ENCODE results near the gene EME2.
A peak's percentile ranks its signal among the peaks of the same experiment; 100 is the strongest.

Gene EME2

GRCh38 chr16:1767116-1767994 lies 5.3 kb upstream of the EME2 start:
- no peak for DNase-seq

GRCh38 chr16:1768061-1768766 lies 4.4 kb upstream of the EME2 start:
- DNase-seq, result no peak

GRCh38 chr16:1768767-1769401 lies 3.7 kb upstream of the EME2 start:
- DNase-seq, result no peak

GRCh38 chr16:1769402-1770300 lies 3.0 kb upstream of the EME2 start:
- DNase-seq, result no peak

- DNase-seq, result peak; percentile 33 to 59
Observed at GRCh38 chr16:1770328-1771187, 2.1 kb upstream of the EME2 start.

GRCh38 chr16:1771188-1771863 lies 1.3 kb upstream of the EME2 start, which contains the start of gene NME3:
Gene NME3 (minus strand): TSS chr16:1771543. CDS start chr16:1771534, 9 bp downstream.
- DNase-seq, result peak; percentile 64 to 76

GRCh38 chr16:1771864-1772361 lies 697 bp upstream of the EME2 start:
- no peak for DNase-seq

DNA sequence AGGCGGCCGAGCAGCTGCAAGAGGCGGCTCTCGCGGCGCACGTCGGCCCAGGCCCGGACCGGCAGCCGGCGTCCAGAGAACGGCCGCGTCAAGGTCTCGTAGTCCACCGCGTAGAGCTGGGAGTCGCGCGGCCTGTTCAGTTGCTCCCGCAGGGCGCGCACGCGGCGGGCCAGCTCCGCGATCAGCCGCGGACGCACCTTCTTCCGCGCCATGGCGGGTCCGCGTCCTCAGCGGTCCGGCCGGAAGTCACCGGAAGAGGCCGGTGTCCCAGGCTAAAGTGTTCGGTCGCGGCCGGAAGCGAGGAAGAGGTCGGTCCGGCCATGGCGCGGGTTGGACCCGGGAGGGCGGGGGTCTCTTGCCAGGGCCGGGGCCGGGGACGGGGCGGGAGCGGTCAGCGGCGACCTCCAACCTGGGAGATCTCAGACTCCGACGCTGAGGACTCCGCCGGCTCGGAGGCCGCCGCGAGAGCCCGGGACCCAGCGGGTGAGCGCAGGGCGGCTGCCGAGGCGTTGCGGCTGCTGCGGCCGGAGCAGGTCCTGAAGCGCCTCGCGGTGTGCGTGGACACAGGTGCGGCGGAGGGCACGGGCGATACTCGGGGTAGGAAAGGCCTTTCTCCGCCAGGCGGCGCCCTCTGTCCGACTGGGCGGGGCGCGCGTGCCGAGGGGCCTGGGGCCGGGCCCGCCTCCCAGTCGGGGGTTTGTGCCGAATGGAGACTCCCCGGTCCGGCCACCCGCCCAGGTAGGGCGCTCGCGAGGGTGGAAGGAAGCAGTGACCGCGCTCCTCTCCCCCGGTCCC lies 495 bp downstream of the EME2 start, which contains the start of gene MRPS34:
TSS of gene MRPS34 (minus strand) at position 227 of the 795 bp plus-strand sequence. CDS start at position 212, 15 bp downstream.
- DNase-seq, result peak; percentile 79 to 84

GRCh38 chr16:1773703-1774447 lies 1.3 kb downstream of the EME2 start:
- DNase-seq, result no peak

DNA sequence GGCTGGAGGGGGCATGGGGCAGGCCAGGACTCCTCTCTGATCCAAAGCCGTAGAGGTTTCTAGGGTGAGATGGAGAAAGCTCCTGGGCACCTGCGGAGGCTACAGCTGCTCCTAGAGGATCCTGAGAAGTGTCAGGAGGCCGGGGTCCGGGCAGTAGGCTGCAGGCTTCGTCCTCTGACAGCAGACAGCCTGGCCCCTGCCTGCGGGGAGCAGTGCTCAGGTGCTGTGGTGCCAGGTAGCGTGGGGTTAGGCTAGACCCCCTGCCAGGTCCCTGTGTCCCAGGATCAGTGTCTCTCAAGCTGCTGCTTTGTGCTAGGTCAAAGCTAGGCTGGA lies 1.8 kb downstream of the EME2 start:
- DNase-seq, result no peak

DNA sequence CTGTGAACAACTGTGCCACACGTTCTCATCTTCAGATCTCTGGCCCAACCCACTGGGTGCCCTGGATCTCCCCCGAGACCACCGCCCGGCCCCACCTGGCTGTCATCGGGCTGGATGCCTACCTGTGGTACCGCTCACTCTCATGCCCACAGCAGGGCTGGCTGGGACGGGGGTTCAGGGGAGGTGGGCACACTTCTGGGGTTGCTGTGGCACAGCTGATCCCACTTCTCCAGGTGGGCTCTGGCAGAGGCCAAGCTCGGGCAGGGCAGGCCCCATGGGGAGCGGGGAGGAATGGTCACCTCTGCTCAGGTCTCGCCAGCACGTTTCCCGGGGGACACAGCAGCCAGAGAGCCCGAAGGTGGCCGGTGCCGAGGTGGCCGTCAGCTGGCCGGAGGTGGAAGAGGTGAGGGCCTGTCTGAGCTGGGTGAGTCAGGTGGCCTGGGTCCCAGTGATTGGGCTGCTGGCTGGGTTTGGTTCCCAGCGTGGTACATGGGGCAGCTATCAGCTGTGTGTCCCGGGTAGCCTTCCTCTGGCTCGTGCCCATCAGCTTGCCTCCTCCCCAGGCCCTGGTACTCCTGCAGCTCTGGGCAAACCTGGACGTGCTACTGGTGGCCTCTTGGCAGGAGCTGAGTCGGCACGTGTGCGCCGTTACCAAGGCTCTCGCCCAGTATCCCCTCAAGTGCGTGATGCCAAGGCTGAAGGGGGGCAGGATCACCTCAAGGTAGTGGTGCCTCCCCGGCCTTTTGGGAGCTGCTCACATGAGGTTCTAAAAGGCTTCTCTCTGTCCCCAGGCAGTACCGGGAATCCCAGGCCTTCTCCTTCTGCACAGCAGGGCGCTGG lies 2.6 kb downstream of the EME2 start:
- DNase-seq, result no peak

- no peak for DNase-seq
Observed at GRCh38 chr16:1775846-1776671, 3.4 kb downstream of the EME2 start.

GRCh38 chr16:1776672-1776955 lies 4.0 kb downstream of the EME2 start:
- DNase-seq, result no peak

- DNase-seq, result no peak
Observed at GRCh38 chr16:1776991-1777374, 4.4 kb downstream of the EME2 start.

DNA sequence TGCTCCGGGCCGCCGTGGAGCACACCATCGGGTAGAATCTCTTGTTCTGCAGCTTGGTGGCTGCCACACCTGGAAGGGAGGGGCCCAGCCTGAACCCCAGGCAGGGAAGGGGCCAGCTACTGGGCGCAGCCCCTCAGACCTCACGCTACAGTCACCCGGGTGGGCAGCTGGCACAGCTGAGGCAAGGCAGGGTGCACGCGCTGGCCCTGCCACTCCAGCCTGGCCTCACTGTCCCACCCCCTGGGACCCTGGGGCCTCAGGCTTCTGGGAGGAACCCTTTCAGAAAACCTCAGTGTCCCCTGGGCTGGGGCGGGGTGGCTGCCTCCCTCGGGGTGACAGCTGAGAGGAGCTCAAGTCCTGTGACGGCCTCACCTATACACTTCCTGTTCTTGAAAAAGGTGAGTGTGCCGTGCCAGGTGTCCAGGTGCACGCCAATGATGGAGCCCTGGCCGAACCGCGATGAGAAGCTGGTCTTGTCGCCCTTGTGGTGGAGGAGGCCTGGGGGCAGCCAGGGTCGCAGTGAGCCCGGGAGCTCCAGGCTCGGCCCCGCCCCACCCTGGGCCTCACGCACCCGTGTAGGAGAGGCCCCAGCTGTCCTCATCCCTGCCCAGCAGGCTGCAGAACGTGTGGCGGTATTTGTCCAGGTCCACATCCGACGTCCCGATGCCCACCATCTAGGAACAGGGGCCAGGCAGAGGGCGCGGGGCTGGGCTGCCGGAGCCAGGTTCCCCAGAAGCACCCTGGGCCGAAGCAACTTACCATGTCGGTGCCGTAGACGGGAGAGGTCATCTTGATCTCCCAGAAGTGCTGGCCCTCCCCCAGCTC lies 5.0 kb downstream of the EME2 start:
- DNase-seq, result no peak

Data from CD4-positive, alpha-beta T cell treated with Interleukin-4 for 1 hour (primary cell).